HEK293 (cell line): Measurements from ENCODE around the gene DLG2.
A peak's percentile ranks its signal among the peaks of the same experiment; 100 is the strongest.

Source experiments
- KLF10 ChIP-seq: fragments of 450-650 bp; IDR thresholded peaks from 2 replicates; pipeline ENCODE4 v1.5.1; 2018; ENCODE audit warnings: missing biosample characterization, mild to moderate bottlenecking, missing genetic modification characterization
- KLF16 ChIP-seq: fragments of 450-650 bp; formaldehyde crosslinking; IDR thresholded peaks from 2 replicates; pipeline ENCODE4 v1.5.1; 2017; ENCODE audit warnings: missing biosample characterization, missing genetic modification characterization
- KLF7 ChIP-seq: fragments of 450-650 bp; formaldehyde crosslinking; IDR thresholded peaks from 2 replicates; pipeline ENCODE4 v1.5.1; 2016; ENCODE audit warnings: missing biosample characterization, missing genetic modification characterization, borderline replicate concordance
- SP3 ChIP-seq: fragments of 450-650 bp; formaldehyde crosslinking; IDR thresholded peaks from 2 replicates; pipeline ENCODE4 v1.5.1; 2016; ENCODE audit warnings: missing biosample characterization, missing genetic modification characterization
- YY2 ChIP-seq: fragments of 450-650 bp; formaldehyde crosslinking; IDR thresholded peaks from 2 replicates; pipeline ENCODE4 v1.5.1; 2016; ENCODE audit warnings: missing biosample characterization, missing genetic modification characterization
- ZNF335 ChIP-seq: fragments of 450-650 bp; formaldehyde crosslinking; conservative IDR thresholded peaks from 2 replicates; pipeline ENCODE4 v1.5.1; 2016; ENCODE audit warnings: missing biosample characterization, missing genetic modification characterization
- ZNF366 ChIP-seq: fragments of 450-650 bp; formaldehyde crosslinking; conservative IDR thresholded peaks from 2 replicates; pipeline ENCODE4 v1.5.1; 2016; ENCODE audit warnings: missing biosample characterization, missing genetic modification characterization
- ZNF391 ChIP-seq: fragments of 450-650 bp; formaldehyde crosslinking; IDR thresholded peaks from 2 replicates; pipeline ENCODE4 v1.5.1; 2016; ENCODE audit warnings: low read depth, missing biosample characterization, missing genetic modification characterization, borderline replicate concordance
- ZNF501 ChIP-seq: fragments of 450-650 bp; formaldehyde crosslinking; IDR thresholded peaks from 2 replicates; pipeline ENCODE4 v1.5.1; 2016; ENCODE audit warnings: missing biosample characterization, missing genetic modification characterization
- ZNF629 ChIP-seq: fragments of 450-650 bp; formaldehyde crosslinking; IDR thresholded peaks from 2 replicates; pipeline ENCODE4 v1.5.1; 2017; ENCODE audit warnings: missing biosample characterization, missing genetic modification characterization
- ZNF76 ChIP-seq: fragments of 450-650 bp; formaldehyde crosslinking; IDR thresholded peaks from 2 replicates; pipeline ENCODE4; 2016; ENCODE audit warnings: low read depth, missing biosample characterization, missing genetic modification characterization, borderline replicate concordance
- ZNF777 ChIP-seq: fragments of 450-650 bp; formaldehyde crosslinking; IDR thresholded peaks from 2 replicates; pipeline ENCODE4 v1.5.1; 2017; ENCODE audit warnings: missing biosample characterization, missing genetic modification characterization, borderline replicate concordance
- ZXDB ChIP-seq: fragments of 450-650 bp; formaldehyde crosslinking; IDR thresholded peaks from 2 replicates; pipeline ENCODE4 v1.5.1; 2016; ENCODE audit warnings: missing biosample characterization, missing genetic modification characterization
- TF ChIP-seq, protein P1 (sequence below): fragments of 450-650 bp; formaldehyde crosslinking; IDR thresholded peaks from 2 replicates; pipeline ENCODE4 v1.5.1; 2016; ENCODE audit warnings: missing biosample characterization, missing genetic modification characterization
- TF ChIP-seq, protein P2 (sequence below): fragments of 450-650 bp; formaldehyde crosslinking; IDR thresholded peaks from 2 replicates; pipeline ENCODE4 v1.5.1; 2016; ENCODE audit warnings: missing biosample characterization, missing genetic modification characterization
- TF ChIP-seq, protein P3 (sequence below): fragments of 450-650 bp; formaldehyde crosslinking; IDR thresholded peaks from 2 replicates; pipeline ENCODE4 v1.5.1; 2016; ENCODE audit warnings: missing biosample characterization, missing genetic modification characterization
- TF ChIP-seq, protein P4 (sequence below): fragments of 450-650 bp; formaldehyde crosslinking; IDR thresholded peaks from 2 replicates; pipeline ENCODE4 v1.5.1; 2017; ENCODE audit warnings: missing biosample characterization, mild to moderate bottlenecking, missing genetic modification characterization, moderate library complexity

DLG2 gene

DNA sequence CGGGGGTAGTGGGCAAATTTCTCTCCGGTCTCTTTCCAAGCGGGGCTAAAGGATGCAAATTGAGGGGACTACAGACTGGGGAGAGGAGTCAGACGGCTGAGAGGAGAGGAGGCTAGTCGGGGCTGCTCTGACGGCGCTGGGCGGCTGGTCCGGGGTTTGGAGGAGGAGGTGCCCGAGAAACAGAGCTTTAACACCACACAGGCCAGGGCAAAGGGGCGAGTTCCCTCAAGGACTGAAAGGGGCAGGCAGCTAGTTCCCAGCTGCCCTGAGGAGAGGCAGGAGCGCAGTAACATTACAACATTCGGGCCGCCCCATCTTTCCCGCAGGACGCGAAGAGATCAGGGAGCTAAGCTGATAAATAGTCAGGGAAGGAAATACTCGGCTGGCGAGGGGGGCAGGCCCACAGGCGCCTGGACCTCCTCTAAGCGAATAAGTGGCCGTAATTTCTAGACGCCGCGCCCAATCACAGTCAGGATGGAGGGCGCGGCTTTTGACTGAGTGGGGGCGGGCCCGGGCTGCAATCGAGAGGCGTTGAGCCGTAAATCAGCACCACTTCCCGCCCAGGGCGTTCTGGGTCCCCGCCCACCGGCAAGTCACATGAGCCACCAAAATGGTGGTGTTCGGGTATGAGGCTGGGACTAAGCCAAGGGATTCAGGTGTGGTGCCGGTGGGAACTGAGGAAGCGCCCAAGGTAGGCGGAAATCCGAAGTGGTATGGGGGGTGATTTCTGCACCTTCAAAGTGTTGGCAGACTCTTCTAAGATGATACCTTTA is 1.0 kb upstream of the DLG2 start, which contains the start of gene TMEM126B (continued):
- TF ChIP-seq, protein P1, sequence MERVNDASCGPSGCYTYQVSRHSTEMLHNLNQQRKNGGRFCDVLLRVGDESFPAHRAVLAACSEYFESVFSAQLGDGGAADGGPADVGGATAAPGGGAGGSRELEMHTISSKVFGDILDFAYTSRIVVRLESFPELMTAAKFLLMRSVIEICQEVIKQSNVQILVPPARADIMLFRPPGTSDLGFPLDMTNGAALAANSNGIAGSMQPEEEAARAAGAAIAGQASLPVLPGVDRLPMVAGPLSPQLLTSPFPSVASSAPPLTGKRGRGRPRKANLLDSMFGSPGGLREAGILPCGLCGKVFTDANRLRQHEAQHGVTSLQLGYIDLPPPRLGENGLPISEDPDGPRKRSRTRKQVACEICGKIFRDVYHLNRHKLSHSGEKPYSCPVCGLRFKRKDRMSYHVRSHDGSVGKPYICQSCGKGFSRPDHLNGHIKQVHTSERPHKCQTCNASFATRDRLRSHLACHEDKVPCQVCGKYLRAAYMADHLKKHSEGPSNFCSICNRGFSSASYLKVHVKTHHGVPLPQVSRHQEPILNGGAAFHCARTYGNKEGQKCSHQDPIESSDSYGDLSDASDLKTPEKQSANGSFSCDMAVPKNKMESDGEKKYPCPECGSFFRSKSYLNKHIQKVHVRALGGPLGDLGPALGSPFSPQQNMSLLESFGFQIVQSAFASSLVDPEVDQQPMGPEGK (tag by site-specific recombination) = peak; percentile 33; the same call in 1 of the 2 replicates
- TF ChIP-seq ZNF391 (tag by site-specific recombination) = 0 out of 2 replicates have a peak, but pooled peaks have one; percentile 16
- TF ChIP-seq, protein P2, sequence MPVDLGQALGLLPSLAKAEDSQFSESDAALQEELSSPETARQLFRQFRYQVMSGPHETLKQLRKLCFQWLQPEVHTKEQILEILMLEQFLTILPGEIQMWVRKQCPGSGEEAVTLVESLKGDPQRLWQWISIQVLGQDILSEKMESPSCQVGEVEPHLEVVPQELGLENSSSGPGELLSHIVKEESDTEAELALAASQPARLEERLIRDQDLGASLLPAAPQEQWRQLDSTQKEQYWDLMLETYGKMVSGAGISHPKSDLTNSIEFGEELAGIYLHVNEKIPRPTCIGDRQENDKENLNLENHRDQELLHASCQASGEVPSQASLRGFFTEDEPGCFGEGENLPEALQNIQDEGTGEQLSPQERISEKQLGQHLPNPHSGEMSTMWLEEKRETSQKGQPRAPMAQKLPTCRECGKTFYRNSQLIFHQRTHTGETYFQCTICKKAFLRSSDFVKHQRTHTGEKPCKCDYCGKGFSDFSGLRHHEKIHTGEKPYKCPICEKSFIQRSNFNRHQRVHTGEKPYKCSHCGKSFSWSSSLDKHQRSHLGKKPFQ (tag by site-specific recombination) = peak; percentile 96
- 0 out of 2 replicates have a peak, but pooled peaks have one; percentile 38 for TF ChIP-seq ZNF501 (tag by site-specific recombination)
- TF ChIP-seq KLF10 (tag by site-specific recombination) = 0 out of 2 replicates have a peak, but pooled peaks have one; percentile 55
- peak; percentile 13; the same call in 1 of the 2 replicates for TF ChIP-seq ZNF629 (tag by site-specific recombination)
- TF ChIP-seq KLF16 (tag by site-specific recombination) = 0 out of 2 replicates have a peak, but pooled peaks have one; percentile 21
- peak; percentile 91 for TF ChIP-seq SP3 (tag by site-specific recombination)
- TF ChIP-seq, protein P3, sequence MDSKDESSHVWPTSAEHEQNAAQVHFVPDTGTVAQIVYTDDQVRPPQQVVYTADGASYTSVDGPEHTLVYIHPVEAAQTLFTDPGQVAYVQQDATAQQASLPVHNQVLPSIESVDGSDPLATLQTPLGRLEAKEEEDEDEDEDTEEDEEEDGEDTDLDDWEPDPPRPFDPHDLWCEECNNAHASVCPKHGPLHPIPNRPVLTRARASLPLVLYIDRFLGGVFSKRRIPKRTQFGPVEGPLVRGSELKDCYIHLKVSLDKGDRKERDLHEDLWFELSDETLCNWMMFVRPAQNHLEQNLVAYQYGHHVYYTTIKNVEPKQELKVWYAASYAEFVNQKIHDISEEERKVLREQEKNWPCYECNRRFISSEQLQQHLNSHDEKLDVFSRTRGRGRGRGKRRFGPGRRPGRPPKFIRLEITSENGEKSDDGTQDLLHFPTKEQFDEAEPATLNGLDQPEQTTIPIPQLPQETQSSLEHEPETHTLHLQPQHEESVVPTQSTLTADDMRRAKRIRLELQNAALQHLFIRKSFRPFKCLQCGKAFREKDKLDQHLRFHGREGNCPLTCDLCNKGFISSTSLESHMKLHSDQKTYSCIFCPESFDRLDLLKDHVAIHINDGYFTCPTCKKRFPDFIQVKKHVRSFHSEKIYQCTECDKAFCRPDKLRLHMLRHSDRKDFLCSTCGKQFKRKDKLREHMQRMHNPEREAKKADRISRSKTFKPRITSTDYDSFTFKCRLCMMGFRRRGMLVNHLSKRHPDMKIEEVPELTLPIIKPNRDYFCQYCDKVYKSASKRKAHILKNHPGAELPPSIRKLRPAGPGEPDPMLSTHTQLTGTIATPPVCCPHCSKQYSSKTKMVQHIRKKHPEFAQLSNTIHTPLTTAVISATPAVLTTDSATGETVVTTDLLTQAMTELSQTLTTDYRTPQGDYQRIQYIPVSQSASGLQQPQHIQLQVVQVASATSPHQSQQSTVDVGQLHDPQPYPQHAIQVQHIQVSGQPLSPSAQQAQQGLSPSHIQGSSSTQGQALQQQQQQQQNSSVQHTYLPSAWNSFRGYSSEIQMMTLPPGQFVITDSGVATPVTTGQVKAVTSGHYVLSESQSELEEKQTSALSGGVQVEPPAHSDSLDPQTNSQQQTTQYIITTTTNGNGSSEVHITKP (tag by site-specific recombination) = peak; percentile 36
- TF ChIP-seq, protein P4, sequence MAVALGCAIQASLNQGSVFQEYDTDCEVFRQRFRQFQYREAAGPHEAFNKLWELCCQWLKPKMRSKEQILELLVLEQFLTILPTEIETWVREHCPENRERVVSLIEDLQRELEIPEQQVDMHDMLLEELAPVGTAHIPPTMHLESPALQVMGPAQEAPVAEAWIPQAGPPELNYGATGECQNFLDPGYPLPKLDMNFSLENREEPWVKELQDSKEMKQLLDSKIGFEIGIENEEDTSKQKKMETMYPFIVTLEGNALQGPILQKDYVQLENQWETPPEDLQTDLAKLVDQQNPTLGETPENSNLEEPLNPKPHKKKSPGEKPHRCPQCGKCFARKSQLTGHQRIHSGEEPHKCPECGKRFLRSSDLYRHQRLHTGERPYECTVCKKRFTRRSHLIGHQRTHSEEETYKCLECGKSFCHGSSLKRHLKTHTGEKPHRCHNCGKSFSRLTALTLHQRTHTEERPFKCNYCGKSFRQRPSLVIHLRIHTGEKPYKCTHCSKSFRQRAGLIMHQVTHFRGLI = no peak
- 0 out of 2 replicates have a peak, but pooled peaks have one; percentile 13 for TF ChIP-seq ZNF366 (tag by site-specific recombination)
- no peak for TF ChIP-seq YY2 (tag by site-specific recombination)
- peak; percentile 81; the same call in 1 of the 2 replicates for TF ChIP-seq KLF7
- TF ChIP-seq ZXDB (tag by site-specific recombination) = peak; percentile 38; the same call in 1 of the 2 replicates
- TF ChIP-seq ZNF76 (tag by site-specific recombination) = peak; percentile 91
- 0 out of 2 replicates have a peak, but pooled peaks have one; percentile 21 for TF ChIP-seq ZNF777 (tag by site-specific recombination)
- peak; percentile 54 for TF ChIP-seq ZNF335
